ENCODE measurements around the gene R3HDML.
"Not testable (repeated sequence)": the region's sequence is repeated elsewhere in the genome, so short reads cannot be mapped to it uniquely, and the experiment has no call there.

The R3HDML gene

DNA sequence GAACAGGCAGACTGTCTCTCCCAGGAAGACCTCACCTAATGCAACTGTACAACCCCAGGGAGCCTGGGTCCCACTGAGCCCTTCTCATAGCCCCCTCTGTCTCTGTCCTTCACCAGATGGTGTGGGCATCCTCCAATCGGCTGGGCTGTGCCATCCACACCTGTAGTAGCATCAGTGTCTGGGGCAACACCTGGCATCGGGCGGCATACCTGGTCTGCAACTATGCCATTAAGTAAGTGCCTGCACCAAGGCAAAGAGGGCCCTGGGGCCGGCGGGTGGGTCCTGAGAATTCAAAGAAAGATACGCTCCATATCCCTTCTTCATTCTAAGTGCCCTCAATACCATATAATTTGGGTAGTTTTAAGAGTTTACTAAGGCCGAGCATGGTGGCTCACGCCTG, 8.3 kb downstream of the R3HDML start:
- no peaks in the 10 kb centered on the region for H3K79me2 ChIP-seq (ENCODE audit: control insufficient read depth, insufficient read depth, low read length)
- H3K4me3 ChIP-seq (ENCODE audit: low read length), result no peak overlapping the region
- no peak overlapping the region for H3K4me2 ChIP-seq (ENCODE audit: low read length)
- H3K56ac ChIP-seq (ENCODE audit: low read length), result no peak overlapping the region
- H2AK5ac ChIP-seq (ENCODE audit: low read length), result no peak overlapping the region
- H3K23ac ChIP-seq (ENCODE audit: low read length), result no peak overlapping the region
- no peak for DNase-seq
- no peak overlapping the region for H3K4ac ChIP-seq (ENCODE audit: low read depth, low read length)
- no peak overlapping the region for H4K5ac ChIP-seq (ENCODE audit: low read length)
- H3K27me3 ChIP-seq (ENCODE audit: insufficient read depth, low read length, poor library complexity), result no peaks in the 10 kb centered on the region
- H4K8ac ChIP-seq (ENCODE audit: low read depth, low read length), result no peak overlapping the region
- H2BK120ac ChIP-seq (ENCODE audit: low read depth, low read length), result no peak overlapping the region
- no peak overlapping the region for H3K9ac ChIP-seq (ENCODE audit: low read length)
- H3K18ac ChIP-seq (ENCODE audit: low read length), result no peak overlapping the region
- no peaks in the 10 kb centered on the region for H3K4me1 ChIP-seq (ENCODE audit: control insufficient read depth, low read depth, low read length)
- no peak overlapping the region for H2BK15ac ChIP-seq (replicated peaks; ENCODE audit: low read depth)
- H3K79me1 ChIP-seq (ENCODE audit: low read length), result no peaks in the 10 kb centered on the region
- no CpG with 5 or more reads among the region's 8 CpGs for WGBS (ENCODE audit: extremely low coverage, insufficient coverage, low lambda C conversion rate)
- no peak overlapping the region for H3K27ac ChIP-seq (ENCODE audit: low read depth, low read length)
- H3K36me3 ChIP-seq (ENCODE audit: control insufficient read depth, insufficient read depth, low read length), result no peaks in the 10 kb centered on the region
- H2BK5ac ChIP-seq (ENCODE audit: low read length), result no peak overlapping the region

DNA sequence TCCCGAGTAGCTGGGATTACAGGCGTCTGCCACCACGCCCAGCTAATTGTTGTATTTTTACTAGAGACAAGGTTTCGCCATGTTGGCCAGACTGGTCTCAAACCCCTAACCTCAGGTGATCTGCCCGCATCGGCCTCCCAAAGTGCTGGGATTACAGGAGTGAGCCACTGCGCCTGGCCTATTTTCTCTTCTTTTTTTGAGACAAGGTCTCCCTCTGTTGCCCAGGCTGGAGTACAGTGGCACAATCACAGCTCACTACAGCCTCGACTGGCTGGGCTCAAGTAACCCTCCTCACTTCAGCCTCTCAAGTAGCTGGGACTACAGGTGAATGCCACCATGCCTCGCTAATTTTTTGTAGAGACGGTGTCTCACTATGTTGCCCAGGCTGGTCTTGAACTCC, 9.1 kb downstream of the R3HDML start:
- not testable (repeated sequence) for H2AK5ac ChIP-seq (ENCODE audit: low read length); H3K9ac ChIP-seq (ENCODE audit: low read length); H3K18ac ChIP-seq (ENCODE audit: low read length); H4K8ac ChIP-seq (ENCODE audit: low read depth, low read length); H3K56ac ChIP-seq (ENCODE audit: low read length); H3K4me1 ChIP-seq (ENCODE audit: control insufficient read depth, low read depth, low read length); H2BK5ac ChIP-seq (ENCODE audit: low read length); H3K4me2 ChIP-seq (ENCODE audit: low read length); H3K27ac ChIP-seq (ENCODE audit: low read depth, low read length); H3K23ac ChIP-seq (ENCODE audit: low read length); H4K5ac ChIP-seq (ENCODE audit: low read length); DNase-seq; H2BK15ac ChIP-seq (replicated peaks; ENCODE audit: low read depth); H3K4ac ChIP-seq (ENCODE audit: low read depth, low read length); H3K27me3 ChIP-seq (ENCODE audit: insufficient read depth, low read length, poor library complexity); H3K79me1 ChIP-seq (ENCODE audit: low read length); H3K79me2 ChIP-seq (ENCODE audit: control insufficient read depth, insufficient read depth, low read length); H3K4me3 ChIP-seq (ENCODE audit: low read length); H3K36me3 ChIP-seq (ENCODE audit: control insufficient read depth, insufficient read depth, low read length); H2BK120ac ChIP-seq (ENCODE audit: low read depth, low read length)
- WGBS (ENCODE audit: extremely low coverage, insufficient coverage, low lambda C conversion rate), result no CpG with 5 or more reads among the region's 10 CpGs

DNA sequence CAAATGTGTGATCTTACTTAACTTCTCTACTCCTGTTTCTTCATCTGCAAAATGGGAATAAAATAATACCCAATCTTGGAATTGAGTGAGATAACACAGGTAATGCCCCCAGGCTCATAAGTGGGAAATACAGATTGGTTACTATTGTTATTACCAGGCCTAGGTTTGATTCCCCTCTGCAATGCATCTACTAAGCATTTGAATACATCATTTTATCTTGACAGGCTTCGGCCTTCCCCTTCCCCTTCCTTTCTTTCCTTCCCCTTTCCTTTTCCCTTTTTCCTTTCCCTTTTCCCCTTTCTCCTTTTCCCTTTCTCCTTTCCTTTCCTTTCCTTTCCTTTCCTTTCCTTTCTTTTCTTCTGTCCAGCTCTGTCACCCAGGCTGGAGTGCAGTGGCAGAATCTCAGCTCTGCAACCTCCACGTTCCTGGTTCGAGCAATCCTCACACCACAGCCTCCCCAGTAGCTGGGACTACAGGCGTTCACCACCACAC, 11.4 kb downstream of the R3HDML start:
- Histone ChIP-seq H3K4me2 (ENCODE audit: low read length) (no peak overlapping the region), H3K18ac (ENCODE audit: low read length) (no peak overlapping the region), H3K36me3 (ENCODE audit: control insufficient read depth, insufficient read depth, low read length) (no peaks in the 10 kb centered on the region), H2BK120ac (ENCODE audit: low read depth, low read length) (no peak overlapping the region), H3K56ac (ENCODE audit: low read length) (no peak overlapping the region), H4K5ac (ENCODE audit: low read length) (no peak overlapping the region), H3K4me3 (ENCODE audit: low read length) (no peak overlapping the region), H3K27me3 (ENCODE audit: insufficient read depth, low read length, poor library complexity) (no peaks in the 10 kb centered on the region), H3K79me2 (ENCODE audit: control insufficient read depth, insufficient read depth, low read length) (no peaks in the 10 kb centered on the region), H3K4me1 (ENCODE audit: control insufficient read depth, low read depth, low read length) (peaks cover 1% of the 10 kb centered on the region), H3K9ac (ENCODE audit: low read length) (no peak overlapping the region), H3K79me1 (ENCODE audit: low read length) (no peaks in the 10 kb centered on the region), H2BK15ac (replicated peaks; ENCODE audit: low read depth) (no peak overlapping the region), H2AK5ac (ENCODE audit: low read length) (no peak overlapping the region), H3K23ac (ENCODE audit: low read length) (no peak overlapping the region), H2BK5ac (ENCODE audit: low read length) (no peak overlapping the region), H3K4ac (ENCODE audit: low read depth, low read length) (no peak overlapping the region), H3K27ac (ENCODE audit: low read depth, low read length) (no peak overlapping the region), H4K8ac (ENCODE audit: low read depth, low read length) (no peak overlapping the region)
- no CpG with 5 or more reads among the region's 4 CpGs for WGBS (ENCODE audit: extremely low coverage, insufficient coverage, low lambda C conversion rate)
- no peak for DNase-seq

DNA sequence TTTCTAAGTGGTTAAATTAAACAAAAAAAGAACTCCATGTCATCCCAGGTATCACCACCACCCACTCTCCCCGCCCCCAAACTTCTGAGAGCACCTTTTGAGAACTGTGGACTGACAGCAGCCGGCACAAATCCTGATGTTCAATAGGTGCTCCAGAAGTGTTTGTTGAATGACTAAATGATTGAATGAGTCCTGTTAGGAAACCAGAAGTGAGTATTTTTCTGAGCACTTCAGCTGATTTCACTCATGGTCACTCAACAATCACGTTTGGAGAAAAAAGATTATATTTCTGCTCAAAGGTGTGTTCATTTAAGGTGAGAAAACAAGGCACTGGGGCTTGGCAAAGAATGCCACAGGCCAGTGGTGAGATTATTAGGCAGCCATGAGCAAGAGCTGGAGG, 12.5 kb downstream of the R3HDML start:
- Histone ChIP-seq H3K23ac (ENCODE audit: low read length) (no peak overlapping the region), H2AK5ac (ENCODE audit: low read length) (no peak overlapping the region), H3K9ac (ENCODE audit: low read length) (no peak overlapping the region), H2BK15ac (replicated peaks; ENCODE audit: low read depth) (no peak overlapping the region), H3K4me2 (ENCODE audit: low read length) (no peak overlapping the region), H3K18ac (ENCODE audit: low read length) (no peak overlapping the region), H3K79me1 (ENCODE audit: low read length) (no peaks in the 10 kb centered on the region), H3K4me3 (ENCODE audit: low read length) (no peak overlapping the region), H4K5ac (ENCODE audit: low read length) (no peak overlapping the region), H3K56ac (ENCODE audit: low read length) (no peak overlapping the region), H2BK5ac (ENCODE audit: low read length) (no peak overlapping the region), H3K36me3 (ENCODE audit: control insufficient read depth, insufficient read depth, low read length) (no peaks in the 10 kb centered on the region), H3K4ac (ENCODE audit: low read depth, low read length) (no peak overlapping the region), H3K4me1 (ENCODE audit: control insufficient read depth, low read depth, low read length) (peaks cover 1% of the 10 kb centered on the region), H3K27me3 (ENCODE audit: insufficient read depth, low read length, poor library complexity) (no peaks in the 10 kb centered on the region), H3K27ac (ENCODE audit: low read depth, low read length) (no peak overlapping the region), H2BK120ac (ENCODE audit: low read depth, low read length) (no peak overlapping the region), H4K8ac (ENCODE audit: low read depth, low read length) (no peak overlapping the region), H3K79me2 (ENCODE audit: control insufficient read depth, insufficient read depth, low read length) (no peaks in the 10 kb centered on the region)
- DNase-seq, result no peak
- no CpG with 5 or more reads among the region's 3 CpGs for WGBS (ENCODE audit: extremely low coverage, insufficient coverage, low lambda C conversion rate)

DNA sequence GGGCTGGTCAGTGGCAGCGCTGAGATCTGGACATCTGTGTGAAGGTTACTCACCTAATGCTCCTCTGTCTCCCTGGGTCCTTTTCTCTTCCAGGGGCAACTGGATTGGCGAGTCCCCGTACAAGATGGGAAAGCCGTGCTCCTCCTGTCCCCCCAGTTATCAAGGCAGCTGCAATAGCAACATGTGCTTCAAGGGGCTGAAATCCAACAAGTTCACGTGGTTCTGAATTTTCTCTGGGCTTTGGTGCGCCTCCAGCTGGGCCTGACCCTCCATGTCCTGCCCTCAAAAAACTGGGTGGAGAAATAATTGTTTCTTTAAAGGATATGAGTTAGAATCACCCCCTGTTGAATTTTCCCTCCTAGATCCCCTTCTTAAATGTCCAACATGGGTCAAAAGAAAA, 13.7 kb downstream of the R3HDML start:
- Histone ChIP-seq H3K4me1 (ENCODE audit: control insufficient read depth, low read depth, low read length) (peaks cover 1% of the 10 kb centered on the region), H2BK15ac (replicated peaks; ENCODE audit: low read depth) (no peak overlapping the region), H3K79me2 (ENCODE audit: control insufficient read depth, insufficient read depth, low read length) (no peaks in the 10 kb centered on the region), H3K79me1 (ENCODE audit: low read length) (no peaks in the 10 kb centered on the region), H3K9ac (ENCODE audit: low read length) (no peak overlapping the region), H3K23ac (ENCODE audit: low read length) (no peak overlapping the region), H4K8ac (ENCODE audit: low read depth, low read length) (no peak overlapping the region), H3K36me3 (ENCODE audit: control insufficient read depth, insufficient read depth, low read length) (no peaks in the 10 kb centered on the region), H4K5ac (ENCODE audit: low read length) (no peak overlapping the region), H3K4me2 (ENCODE audit: low read length) (no peak overlapping the region), H3K27ac (ENCODE audit: low read depth, low read length) (no peak overlapping the region), H3K4ac (ENCODE audit: low read depth, low read length) (no peak overlapping the region), H3K27me3 (ENCODE audit: insufficient read depth, low read length, poor library complexity) (no peaks in the 10 kb centered on the region), H3K4me3 (ENCODE audit: low read length) (no peak overlapping the region), H3K56ac (ENCODE audit: low read length) (no peak overlapping the region), H2AK5ac (ENCODE audit: low read length) (no peak overlapping the region), H3K18ac (ENCODE audit: low read length) (no peak overlapping the region), H2BK5ac (ENCODE audit: low read length) (no peak overlapping the region), H2BK120ac (ENCODE audit: low read depth, low read length) (no peak overlapping the region)
- WGBS (ENCODE audit: extremely low coverage, insufficient coverage, low lambda C conversion rate), result no CpG with 5 or more reads among the region's 6 CpGs
- DNase-seq, result no peak

DNA sequence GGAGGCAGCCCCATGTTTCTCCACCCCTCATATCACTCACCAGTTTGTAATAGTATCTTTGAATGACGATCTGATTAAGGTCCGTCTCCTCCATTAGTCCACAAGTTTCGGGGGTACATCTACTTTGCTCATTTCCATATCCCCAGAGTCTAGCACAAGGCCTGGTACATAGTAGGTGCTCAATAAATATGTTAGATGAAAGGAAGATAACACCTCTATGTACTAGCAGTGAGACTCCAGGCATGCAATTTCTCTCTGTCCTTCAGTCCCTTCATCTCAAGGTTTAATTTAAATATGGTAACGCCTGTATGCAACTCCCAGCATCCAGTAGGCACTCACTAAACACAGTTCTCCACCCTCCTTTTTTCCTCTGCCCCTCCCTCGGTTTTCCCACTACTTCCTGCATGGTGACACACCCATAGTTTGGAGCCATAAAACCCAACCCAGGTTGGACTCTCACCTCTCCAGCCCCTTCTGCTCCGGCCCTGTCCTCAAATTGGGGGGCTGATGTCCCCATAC, 18.2 kb downstream of the R3HDML start:
- Histone ChIP-seq H3K9ac (ENCODE audit: low read length) (no peak overlapping the region), H3K4me1 (ENCODE audit: control insufficient read depth, low read depth, low read length) (peaks cover 3% of the 10 kb centered on the region), H2AK5ac (ENCODE audit: low read length) (no peak overlapping the region), H3K56ac (ENCODE audit: low read length) (no peak overlapping the region), H3K23ac (ENCODE audit: low read length) (no peak overlapping the region), H3K79me2 (ENCODE audit: control insufficient read depth, insufficient read depth, low read length) (no peaks in the 10 kb centered on the region), H2BK15ac (replicated peaks; ENCODE audit: low read depth) (no peak overlapping the region), H3K79me1 (ENCODE audit: low read length) (no peaks in the 10 kb centered on the region), H4K5ac (ENCODE audit: low read length) (no peak overlapping the region), H2BK5ac (ENCODE audit: low read length) (no peak overlapping the region), H2BK120ac (ENCODE audit: low read depth, low read length) (no peak overlapping the region), H3K4me3 (ENCODE audit: low read length) (no peak overlapping the region), H3K27me3 (ENCODE audit: insufficient read depth, low read length, poor library complexity) (no peaks in the 10 kb centered on the region), H3K27ac (ENCODE audit: low read depth, low read length) (no peak overlapping the region), H3K4me2 (ENCODE audit: low read length) (no peak overlapping the region), H3K18ac (ENCODE audit: low read length) (no peak overlapping the region), H4K8ac (ENCODE audit: low read depth, low read length) (no peak overlapping the region), H3K4ac (ENCODE audit: low read depth, low read length) (no peak overlapping the region), H3K36me3 (ENCODE audit: control insufficient read depth, insufficient read depth, low read length) (no peaks in the 10 kb centered on the region)
- no CpG with 5 or more reads among the region's 6 CpGs for WGBS (ENCODE audit: extremely low coverage, insufficient coverage, low lambda C conversion rate)
- DNase-seq, result no peak
